SU-DHL-6 (cell line): ENCODE results near the gene FAM107B.

ENCODE experiments used
- H2AFZ ChIP-seq: fragments of 200-600 bp; sonication (generic); 2 replicates; pipeline ENCODE4 v1.6.1; 2014; ENCODE audit warnings: low read depth, mild to moderate bottlenecking, moderate library complexity, mixed read lengths, antibody characterized with exemption, low read length; ENCODE audit not compliant: severe bottlenecking
- H3F3A ChIP-seq: fragments of 200-600 bp; shearing (Covaris generic); 2 replicates; pipeline ENCODE4 v1.6.0; 2016; ENCODE audit warnings: antibody characterized with exemption, mild to moderate bottlenecking; ENCODE audit not compliant: insufficient read depth
- H3K27ac ChIP-seq: fragments of 200-600 bp; sonication (generic); 2 replicates; pipeline ENCODE4 v1.5.1; 2016; ENCODE audit warnings: low read depth, mild to moderate bottlenecking, low read length, moderate library complexity, mixed read lengths
- H3K27me3 ChIP-seq: fragments of 200-600 bp; sonication (generic), shearing (Covaris generic); 2 replicates; pipeline ENCODE4 v1.6.0; 2014; ENCODE audit warnings: mild to moderate bottlenecking, low read length
- H3K36me3 ChIP-seq: fragments of 200-600 bp; sonication (generic); 2 replicates; pipeline ENCODE4 v1.6.1; 2014; ENCODE audit warnings: mild to moderate bottlenecking, low read length, mixed read lengths
- H3K4me2 ChIP-seq: fragments of 300-600, 200-600 bp; shearing (Covaris generic), sonication (generic); 2 replicates; pipeline ENCODE4 v1.6.0; 2014; ENCODE audit warnings: low read length, low read depth, mild to moderate bottlenecking; ENCODE audit not compliant: poor library complexity, severe bottlenecking
- H3K4me3 ChIP-seq: fragments of 200-600 bp; sonication (generic); 2 replicates; pipeline ENCODE4 v1.5.1; 2014; ENCODE audit warnings: antibody characterized with exemption, low read length, mild to moderate bottlenecking, mixed read lengths; ENCODE audit not compliant: insufficient read depth, poor library complexity, severe bottlenecking
- H3K79me2 ChIP-seq: fragments of 200-600 bp; sonication (generic); 2 replicates; pipeline ENCODE4 v1.6.1; 2014; ENCODE audit warnings: mild to moderate bottlenecking, low read length, moderate library complexity; ENCODE audit not compliant: insufficient read depth
- H3K9ac ChIP-seq: fragments of 200-600 bp; sonication (generic); 2 replicates; pipeline ENCODE4 v1.7.0; 2014; ENCODE audit warnings: mild to moderate bottlenecking, low read length
- H3K9me2 ChIP-seq: fragments of 200-600 bp; sonication (generic); replicated peaks from 2 replicates; pipeline ENCODE4 v1.6.1; 2014; ENCODE audit warnings: low read length; ENCODE audit not compliant: insufficient read depth
- H3K9me3 ChIP-seq: fragments of 200-600 bp; sonication (generic); 2 replicates; pipeline ENCODE4 v1.6.1; 2014; ENCODE audit warnings: low read length, mixed read lengths; ENCODE audit not compliant: insufficient read depth
- H4K20me1 ChIP-seq: fragments of 200-600 bp; sonication (generic); 2 replicates; pipeline ENCODE4 v1.6.1; 2014; ENCODE audit warnings: low read depth, mild to moderate bottlenecking, antibody characterized with exemption, low read length, moderate library complexity, mixed read lengths
- EZH2phosphoT487 ChIP-seq: fragments of 200-600 bp; sonication (generic), shearing (Covaris generic); conservative IDR thresholded peaks from 2 replicates; pipeline ENCODE4 v1.6.1; 2018; ENCODE audit warnings: mild to moderate bottlenecking, antibody characterized with exemption, low read length, moderate library complexity, mixed read lengths
- TF ChIP-seq, protein P1 (sequence below): fragments of 200-600 bp; sonication (generic); IDR thresholded peaks from one replicate; pipeline ENCODE4 v1.5.1; 2017; ENCODE audit warnings: antibody characterized with exemption, mild to moderate bottlenecking, low read length, moderate library complexity; ENCODE audit not compliant: insufficient read depth, poor library complexity, severe bottlenecking

Gene FAM107B

DNA sequence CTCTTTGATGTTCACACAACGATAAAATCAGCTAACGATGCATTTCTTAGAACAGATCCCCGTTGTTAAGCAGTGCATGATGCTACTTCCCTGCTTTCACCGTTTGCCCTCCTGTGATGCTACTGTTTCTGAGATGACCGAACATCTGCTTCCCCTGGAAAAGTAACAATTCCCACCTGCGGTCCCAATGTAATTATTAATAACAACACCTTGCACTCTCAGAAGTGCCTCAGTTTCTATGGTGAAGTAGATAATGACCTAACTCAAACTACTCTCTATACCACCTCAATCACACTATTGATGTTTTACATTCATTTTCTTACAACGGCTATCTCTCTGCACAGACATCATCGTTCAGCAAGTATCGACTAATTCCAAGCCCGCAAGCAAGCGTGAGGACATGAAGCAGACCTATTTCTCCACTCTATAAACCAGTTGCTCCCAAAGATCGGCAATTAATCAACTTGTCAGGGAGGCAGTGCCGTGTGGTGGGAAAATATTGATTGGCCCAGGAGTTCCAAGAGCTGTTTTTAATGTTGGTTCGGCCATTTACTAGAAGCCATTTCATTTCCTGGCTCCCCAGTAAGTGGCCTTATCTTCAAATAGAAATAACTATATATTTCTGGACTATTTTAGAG, 42.7 kb downstream of the FAM107B start:
- Histone ChIP-seq H3K9ac (no peak overlapping the region), H3K27me3 (no peaks in the 10 kb centered on the region), H3K36me3 (no peaks in the 10 kb centered on the region), H3K27ac (no peak overlapping the region), H3K9me3 (no peaks in the 10 kb centered on the region), H3K79me2 (no peaks in the 10 kb centered on the region), H3K4me3 (no peak overlapping the region), H4K20me1 (no peaks in the 10 kb centered on the region), H3K4me2 (no peak overlapping the region), H3K9me2 (no peaks in the 10 kb centered on the region), H2AFZ (no peak overlapping the region), H3F3A (no peaks in the 10 kb centered on the region)
- TF ChIP-seq, protein P1, sequence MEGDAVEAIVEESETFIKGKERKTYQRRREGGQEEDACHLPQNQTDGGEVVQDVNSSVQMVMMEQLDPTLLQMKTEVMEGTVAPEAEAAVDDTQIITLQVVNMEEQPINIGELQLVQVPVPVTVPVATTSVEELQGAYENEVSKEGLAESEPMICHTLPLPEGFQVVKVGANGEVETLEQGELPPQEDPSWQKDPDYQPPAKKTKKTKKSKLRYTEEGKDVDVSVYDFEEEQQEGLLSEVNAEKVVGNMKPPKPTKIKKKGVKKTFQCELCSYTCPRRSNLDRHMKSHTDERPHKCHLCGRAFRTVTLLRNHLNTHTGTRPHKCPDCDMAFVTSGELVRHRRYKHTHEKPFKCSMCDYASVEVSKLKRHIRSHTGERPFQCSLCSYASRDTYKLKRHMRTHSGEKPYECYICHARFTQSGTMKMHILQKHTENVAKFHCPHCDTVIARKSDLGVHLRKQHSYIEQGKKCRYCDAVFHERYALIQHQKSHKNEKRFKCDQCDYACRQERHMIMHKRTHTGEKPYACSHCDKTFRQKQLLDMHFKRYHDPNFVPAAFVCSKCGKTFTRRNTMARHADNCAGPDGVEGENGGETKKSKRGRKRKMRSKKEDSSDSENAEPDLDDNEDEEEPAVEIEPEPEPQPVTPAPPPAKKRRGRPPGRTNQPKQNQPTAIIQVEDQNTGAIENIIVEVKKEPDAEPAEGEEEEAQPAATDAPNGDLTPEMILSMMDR, result no peak
- TF ChIP-seq EZH2phosphoT487, result no peak

DNA sequence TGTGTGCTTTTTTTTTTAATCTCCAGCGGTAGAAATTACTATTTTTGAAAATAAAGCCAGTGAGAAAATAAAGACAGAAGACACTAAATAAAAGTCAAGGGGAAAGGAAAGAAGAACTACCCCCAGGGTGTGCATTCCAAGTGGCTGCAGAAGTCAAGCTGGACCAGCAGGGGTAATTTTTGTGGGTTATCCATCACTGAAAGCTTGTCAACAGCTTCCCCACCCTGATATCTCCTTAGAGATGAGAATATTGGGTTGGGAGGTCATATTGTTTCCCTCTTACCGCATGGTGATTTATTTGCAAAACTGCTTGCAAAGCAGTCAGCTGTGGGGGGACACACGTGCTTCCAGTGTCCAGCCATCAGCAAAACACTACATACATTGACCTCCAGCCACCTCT, 46.4 kb downstream of the FAM107B start:
- H3K9ac ChIP-seq, result no peak overlapping the region
- no peak overlapping the region for H3K4me2 ChIP-seq
- H3K27ac ChIP-seq, result no peak overlapping the region
- H3F3A ChIP-seq, result no peaks in the 10 kb centered on the region
- no peaks in the 10 kb centered on the region for H3K36me3 ChIP-seq
- no peaks in the 10 kb centered on the region for H3K9me2 ChIP-seq
- no peaks in the 10 kb centered on the region for H3K9me3 ChIP-seq
- no peaks in the 10 kb centered on the region for H3K79me2 ChIP-seq
- H4K20me1 ChIP-seq, result no peaks in the 10 kb centered on the region
- H3K4me3 ChIP-seq, result no peak overlapping the region
- TF ChIP-seq, protein P1, result no peak
- TF ChIP-seq EZH2phosphoT487, result no peak
- no peak overlapping the region for H2AFZ ChIP-seq
- no peaks in the 10 kb centered on the region for H3K27me3 ChIP-seq

DNA sequence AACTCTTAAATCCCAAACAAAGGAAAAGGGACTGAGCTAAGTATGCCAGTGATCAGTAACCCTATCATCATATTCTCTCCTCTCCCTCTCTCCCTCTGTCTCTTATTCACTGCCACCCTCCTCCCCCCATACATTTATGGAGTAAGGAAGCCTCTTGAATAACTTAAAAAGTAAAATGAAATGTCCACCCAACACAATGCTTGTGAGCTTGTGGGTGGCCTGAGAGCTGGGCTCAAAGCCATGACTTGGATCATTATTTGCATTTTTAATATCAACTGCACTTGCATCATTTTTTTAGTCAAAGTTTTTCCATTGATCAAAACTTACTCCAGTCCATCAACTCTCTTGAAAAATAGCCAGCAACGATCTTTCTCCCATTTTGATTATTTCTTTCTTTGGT, 46.8 kb downstream of the FAM107B start:
- Histone ChIP-seq H3K9ac (no peak overlapping the region), H3K36me3 (no peaks in the 10 kb centered on the region), H3K9me2 (no peaks in the 10 kb centered on the region), H3K27ac (no peak overlapping the region), H3K4me3 (no peak overlapping the region), H3K9me3 (no peaks in the 10 kb centered on the region), H3F3A (no peaks in the 10 kb centered on the region), H3K4me2 (no peak overlapping the region), H3K79me2 (no peaks in the 10 kb centered on the region), H3K27me3 (no peaks in the 10 kb centered on the region), H2AFZ (no peak overlapping the region), H4K20me1 (no peaks in the 10 kb centered on the region)
- no peak for TF ChIP-seq EZH2phosphoT487
- TF ChIP-seq, protein P1, result no peak
